Cardiac muscle cell (in vitro differentiated cells and primary cell): ENCODE results near the gene NME8. TPM values are rescaled to one million over a fixed set of nuclear protein-coding genes. Genes with fewer than 3 reads are reported as not detected.

Experiments
- DNase-seq, 2 donors: peaks; one replicate each; pipeline versions ENCODE4 v3.0.0 to v3.0.0-alpha.2; 2010 to 2017; ENCODE audit warnings: low read depth in 1 of 2, low spot score in 1 of 2
- H3K27ac ChIP-seq: fragments of 200-600 bp; sonication (generic); 2 replicates; pipeline ENCODE4 v1.5.1; 2016
- H3K27me3 ChIP-seq: fragments of 200-600 bp; sonication (generic); 2 replicates; pipeline ENCODE4 v1.6.0; 2016; ENCODE audit warnings: control low read depth
- H3K36me3 ChIP-seq: fragments of 200-600 bp; sonication (generic); 2 replicates; pipeline ENCODE4 v1.5.1; 2016; ENCODE audit warnings: control low read depth
- H3K4me1 ChIP-seq: fragments of 200-600 bp; sonication (generic); 2 replicates; pipeline ENCODE4 v1.8.1; 2017; ENCODE audit warnings: low read depth, mild to moderate bottlenecking, mixed run types
- H3K4me3 ChIP-seq: fragments of 200-600 bp; sonication (generic); 2 replicates; pipeline ENCODE4 v1.5.1; 2016; ENCODE audit warnings: mild to moderate bottlenecking
- H3K9me3 ChIP-seq: fragments of 200-600 bp; sonication (generic); 2 replicates; pipeline ENCODE4 v1.5.1; 2017; ENCODE audit warnings: low read depth, mild to moderate bottlenecking, control low read depth
- polyA plus RNA-seq: library from polyadenylated mRNA; unstranded; fragments of >200 nt; fragmentation: Nextera tagmentation; extraction: Ambion mirVana; gene quantifications from 2 replicates; pipeline ENCODE4 v1.2.1, GENCODE V29; 2016
- total RNA-seq: library from RNA; depleted of rRNA; stranded (reverse); fragments of >200 nt; gene quantifications from 2 replicates; pipeline ENCODE4 v1.2.3, GENCODE V29; 2016
- TF ChIP-seq, protein P1 (sequence below): IDR thresholded peaks from 2 replicates; pipeline ENCODE4 v1.5.1; 2012; ENCODE audit warnings: low read depth, mild to moderate bottlenecking, low read length

Gene NME8
- total and polyA plus RNA-seq, 2 experiments from 2014 or later: 0.06 TPM; not detected in 1

DNA sequence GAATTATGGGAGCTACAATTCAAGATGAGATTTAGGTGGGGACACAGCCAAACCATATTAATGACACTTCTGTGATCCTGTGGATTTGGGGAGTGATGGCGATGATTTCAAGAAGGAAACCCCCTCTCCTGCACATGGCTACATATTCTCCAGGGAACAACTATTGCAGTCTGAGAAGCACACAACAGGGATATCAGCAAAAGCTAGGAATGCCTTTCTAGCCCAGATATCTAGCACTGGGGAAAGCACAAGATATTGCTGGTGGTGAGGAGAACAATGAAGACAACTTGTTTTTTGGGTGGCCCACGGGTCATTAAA lies 96.3 kb downstream of the NME8 start:
- Histone ChIP-seq H3K9me3 (no peaks in the 10 kb centered on the region), H3K27ac (no peak overlapping the region), H3K27me3 (no peaks in the 10 kb centered on the region), H3K4me1 (peaks cover 39% of the 10 kb centered on the region), H3K36me3 (no peaks in the 10 kb centered on the region), H3K4me3 (no peak overlapping the region)
- no peak for DNase-seq
- TF ChIP-seq, protein P1, sequence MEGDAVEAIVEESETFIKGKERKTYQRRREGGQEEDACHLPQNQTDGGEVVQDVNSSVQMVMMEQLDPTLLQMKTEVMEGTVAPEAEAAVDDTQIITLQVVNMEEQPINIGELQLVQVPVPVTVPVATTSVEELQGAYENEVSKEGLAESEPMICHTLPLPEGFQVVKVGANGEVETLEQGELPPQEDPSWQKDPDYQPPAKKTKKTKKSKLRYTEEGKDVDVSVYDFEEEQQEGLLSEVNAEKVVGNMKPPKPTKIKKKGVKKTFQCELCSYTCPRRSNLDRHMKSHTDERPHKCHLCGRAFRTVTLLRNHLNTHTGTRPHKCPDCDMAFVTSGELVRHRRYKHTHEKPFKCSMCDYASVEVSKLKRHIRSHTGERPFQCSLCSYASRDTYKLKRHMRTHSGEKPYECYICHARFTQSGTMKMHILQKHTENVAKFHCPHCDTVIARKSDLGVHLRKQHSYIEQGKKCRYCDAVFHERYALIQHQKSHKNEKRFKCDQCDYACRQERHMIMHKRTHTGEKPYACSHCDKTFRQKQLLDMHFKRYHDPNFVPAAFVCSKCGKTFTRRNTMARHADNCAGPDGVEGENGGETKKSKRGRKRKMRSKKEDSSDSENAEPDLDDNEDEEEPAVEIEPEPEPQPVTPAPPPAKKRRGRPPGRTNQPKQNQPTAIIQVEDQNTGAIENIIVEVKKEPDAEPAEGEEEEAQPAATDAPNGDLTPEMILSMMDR: no peak

DNA sequence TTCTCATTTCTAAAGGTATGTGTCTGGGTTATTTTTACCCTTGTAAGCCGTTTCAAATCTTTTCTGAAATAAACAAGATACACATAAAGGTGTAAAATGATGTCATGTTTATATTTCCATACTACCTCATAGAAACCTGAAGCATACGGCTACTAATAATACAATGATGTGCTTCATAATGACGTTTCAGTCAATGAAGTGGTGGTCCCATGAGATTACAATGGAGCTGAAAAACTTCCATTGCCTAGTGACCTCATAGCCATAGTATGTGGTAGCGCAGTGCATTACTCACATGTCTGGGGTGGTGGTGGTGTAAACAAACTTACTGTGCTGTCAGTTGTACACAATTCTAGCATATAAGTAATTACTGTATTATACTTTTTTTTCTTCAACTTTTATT lies 96.9 kb downstream of the NME8 start:
- Histone ChIP-seq H3K27me3 (no peaks in the 10 kb centered on the region), H3K4me1 (peaks cover 39% of the 10 kb centered on the region), H3K27ac (no peak overlapping the region)

GRCh38 chr7:37947138-37947940 lies 98.9 kb downstream of the NME8 start:
- H3K36me3 ChIP-seq: no peaks in the 10 kb centered on the region
- H3K4me3 ChIP-seq: no peak overlapping the region
- peaks cover 3% of the 10 kb centered on the region for H3K27me3 ChIP-seq
- DNase-seq: peak in 1 of 2 donors; percentile 78
- no peaks in the 10 kb centered on the region for H3K9me3 ChIP-seq
- peak overlapping the region; percentile 36 for H3K27ac ChIP-seq
- TF ChIP-seq, protein P1: no peak
- peaks cover 36% of the 10 kb centered on the region for H3K4me1 ChIP-seq

More for the DNA sequence above, 96.9 kb downstream of the NME8 start:
- TF ChIP-seq, protein P1: no peak
- no peaks in the 10 kb centered on the region for H3K9me3 ChIP-seq
- no peak overlapping the region for H3K4me3 ChIP-seq
- no peaks in the 10 kb centered on the region for H3K36me3 ChIP-seq
- DNase-seq: peak in 1 of 2 donors; percentile 51

GRCh38 chr7:37947941-37948210 lies 99.5 kb downstream of the NME8 start:
- no peak for DNase-seq
- Histone ChIP-seq H3K27ac (peak overlapping the region; percentile 36), H3K4me1 (peaks cover 31% of the 10 kb centered on the region), H3K4me3 (no peak overlapping the region), H3K27me3 (peaks cover 3% of the 10 kb centered on the region), H3K36me3 (no peaks in the 10 kb centered on the region), H3K9me3 (no peaks in the 10 kb centered on the region)
- TF ChIP-seq, protein P1: no peak

Other genes with a start within 250 kb of the NME8 start
- 0.51 TPM in 1 of 2 replicates, not detected in the other for gene GPR141, start 164.8 kb upstream of the NME8 start, total RNA-seq
- gene GPR141, start 164.8 kb upstream of the NME8 start, polyA plus RNA-seq: not detected in 2 replicates
- 4.6 and 4.7 TPM in 2 replicates for gene SFRP4, start 68.2 kb downstream of the NME8 start, total RNA-seq
- gene SFRP4, start 68.2 kb downstream of the NME8 start, polyA plus RNA-seq: 7.5 and 8.6 TPM in 2 replicates
- 51.9 and 78.6 TPM in 2 replicates for gene EPDR1, start 72.0 kb downstream of the NME8 start, total RNA-seq
- 42.7 and 44.2 TPM in 2 replicates for gene EPDR1, start 72.0 kb downstream of the NME8 start, polyA plus RNA-seq